Peyer's patch (tissue), 4 donors: Measurements from ENCODE around the gene BDP1.

Experiments used
- POLR2A ChIP-seq, 2 donors: fragments of 450-650 bp; IDR thresholded peaks; one replicate each; pipeline ENCODE4 v1.5.1; 2017; ENCODE audit warnings: antibody characterized with exemption in 2 of 2, mild to moderate bottlenecking in 2 of 2, moderate library complexity in 2 of 2
- TF ChIP-seq, protein P1 (sequence below), 6 experiments: fragments of 450-650 bp in 4 of 6; fragments of 200-600 bp in 2 of 6; sonication (generic) in 1 of 6; IDR thresholded peaks; one replicate each; pipeline ENCODE4 v1.5.1; 2017 to 2019; ENCODE audit warnings: antibody characterized with exemption in 6 of 6, mild to moderate bottlenecking in 3 of 6, moderate library complexity in 1 of 6

DNA sequence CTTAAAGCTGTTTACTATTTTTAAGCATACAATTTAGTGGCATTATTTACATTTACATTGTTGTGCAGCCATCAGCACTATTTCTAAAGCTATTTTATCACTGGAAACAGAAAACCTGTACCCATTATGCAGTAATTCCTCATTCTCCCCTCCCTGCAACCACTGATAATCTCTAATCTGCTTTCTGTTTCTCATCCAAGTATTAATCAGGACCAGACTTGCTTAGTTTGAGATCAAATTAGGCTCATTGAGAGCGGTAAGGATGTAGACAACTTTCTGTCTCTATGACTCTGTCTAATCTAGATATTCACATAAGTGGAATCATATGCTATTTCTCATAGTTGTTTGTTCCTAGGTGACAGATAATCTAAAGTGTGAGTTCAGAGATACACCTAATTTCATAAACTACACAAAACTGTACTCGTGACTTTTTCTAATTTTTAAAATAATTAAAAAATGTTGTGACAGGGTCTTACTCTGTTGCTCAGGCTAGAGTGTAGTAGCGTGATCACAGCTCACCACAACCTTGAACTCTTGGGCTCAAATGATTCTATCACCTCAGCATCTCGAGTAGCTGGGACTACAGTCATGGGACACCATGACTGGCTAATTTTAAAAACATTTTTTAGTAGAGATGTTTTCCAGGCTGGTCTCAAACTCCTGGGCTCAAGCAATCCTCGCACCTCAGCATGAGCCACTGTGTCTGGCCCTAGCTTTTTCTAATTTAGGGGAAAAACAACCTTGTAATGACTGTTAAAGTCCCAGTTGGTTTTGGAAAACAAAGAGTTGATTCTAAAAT is 37.6 kb downstream of the BDP1 start:
- no peak for TF ChIP-seq POLR2A (IDR thresholded peaks at IDR 0.05)
- TF ChIP-seq, protein P1, sequence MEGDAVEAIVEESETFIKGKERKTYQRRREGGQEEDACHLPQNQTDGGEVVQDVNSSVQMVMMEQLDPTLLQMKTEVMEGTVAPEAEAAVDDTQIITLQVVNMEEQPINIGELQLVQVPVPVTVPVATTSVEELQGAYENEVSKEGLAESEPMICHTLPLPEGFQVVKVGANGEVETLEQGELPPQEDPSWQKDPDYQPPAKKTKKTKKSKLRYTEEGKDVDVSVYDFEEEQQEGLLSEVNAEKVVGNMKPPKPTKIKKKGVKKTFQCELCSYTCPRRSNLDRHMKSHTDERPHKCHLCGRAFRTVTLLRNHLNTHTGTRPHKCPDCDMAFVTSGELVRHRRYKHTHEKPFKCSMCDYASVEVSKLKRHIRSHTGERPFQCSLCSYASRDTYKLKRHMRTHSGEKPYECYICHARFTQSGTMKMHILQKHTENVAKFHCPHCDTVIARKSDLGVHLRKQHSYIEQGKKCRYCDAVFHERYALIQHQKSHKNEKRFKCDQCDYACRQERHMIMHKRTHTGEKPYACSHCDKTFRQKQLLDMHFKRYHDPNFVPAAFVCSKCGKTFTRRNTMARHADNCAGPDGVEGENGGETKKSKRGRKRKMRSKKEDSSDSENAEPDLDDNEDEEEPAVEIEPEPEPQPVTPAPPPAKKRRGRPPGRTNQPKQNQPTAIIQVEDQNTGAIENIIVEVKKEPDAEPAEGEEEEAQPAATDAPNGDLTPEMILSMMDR (IDR thresholded peaks at IDR 0.05): no peak
